Osteoblast (primary cell): ENCODE measurements around the gene ODF2. TPM values are rescaled to one million over a fixed set of nuclear protein-coding genes. Genes with fewer than 3 reads are reported as not detected.
"Not testable (repeated sequence)": the region's sequence is repeated elsewhere in the genome, so short reads cannot be mapped to it uniquely, and the experiment has no call there.

Experiments used
- DNase-seq: peaks from one replicate; pipeline ENCODE4 v3.0.0; 2011; ENCODE audit warnings: low spot score, mixed read lengths; ENCODE audit not compliant: insufficient read length; ENCODE audit errors: missing footprints
- H2AFZ ChIP-seq: 2 replicates; pipeline ENCODE4 v1.6.0; 2011; ENCODE audit warnings: mild to moderate bottlenecking, low read length
- H3K27ac ChIP-seq: 2 replicates; pipeline ENCODE4 v1.5.1; 2011; ENCODE audit warnings: mild to moderate bottlenecking, low read depth, low read length, moderate library complexity
- H3K27me3 ChIP-seq: 2 replicates; pipeline ENCODE4 v1.6.0; 2012; ENCODE audit warnings: mild to moderate bottlenecking, control low read depth, inconsistent platforms, low read length, moderate library complexity; ENCODE audit not compliant: insufficient read depth
- H3K36me3 ChIP-seq: 2 replicates; pipeline ENCODE4 v1.5.1; 2011; ENCODE audit warnings: mild to moderate bottlenecking, low read length, control low read depth, moderate library complexity; ENCODE audit not compliant: insufficient read depth
- H3K4me1 ChIP-seq: 2 replicates; pipeline ENCODE4 v1.5.1; 2011; ENCODE audit warnings: mild to moderate bottlenecking, low read length, control low read depth, moderate library complexity; ENCODE audit not compliant: insufficient read depth
- H3K4me2 ChIP-seq: 2 replicates; pipeline ENCODE4 v1.6.0; 2011; ENCODE audit warnings: mild to moderate bottlenecking, low read length; ENCODE audit not compliant: insufficient read depth
- H3K4me3 ChIP-seq: fragments of 200-600 bp; sonication (generic); 3 replicates; pipeline ENCODE4 v1.5.1; 2012; ENCODE audit warnings: mild to moderate bottlenecking, low read length, inconsistent platforms; ENCODE audit not compliant: insufficient read depth
- H3K79me2 ChIP-seq: 2 replicates; pipeline ENCODE4 v1.6.0; 2012; ENCODE audit warnings: mild to moderate bottlenecking, low read length, control low read depth, inconsistent platforms; ENCODE audit not compliant: insufficient read depth
- H3K9me3 ChIP-seq: 2 replicates; pipeline ENCODE4 v1.5.1; 2011; ENCODE audit warnings: low read depth, low read length, control low read depth
- H4K20me1 ChIP-seq: 2 replicates; pipeline ENCODE4 v1.6.0; 2012; ENCODE audit warnings: mild to moderate bottlenecking, low read length, control low read depth; ENCODE audit not compliant: insufficient read depth
- CTCF ChIP-seq: IDR thresholded peaks from 2 replicates; pipeline ENCODE4 v1.5.1; 2011; ENCODE audit warnings: mild to moderate bottlenecking, low read depth, low read length, moderate library complexity; ENCODE audit errors: extremely low read depth
- total RNA-seq: library from RNA; depleted of rRNA; stranded (reverse); fragments of >200 nt; gene quantifications from 2 replicates; pipeline ENCODE4 v1.2.3, GENCODE V29; 2012

The ODF2 gene
- total RNA-seq, 1 donor, result 26.4 TPM

DNA sequence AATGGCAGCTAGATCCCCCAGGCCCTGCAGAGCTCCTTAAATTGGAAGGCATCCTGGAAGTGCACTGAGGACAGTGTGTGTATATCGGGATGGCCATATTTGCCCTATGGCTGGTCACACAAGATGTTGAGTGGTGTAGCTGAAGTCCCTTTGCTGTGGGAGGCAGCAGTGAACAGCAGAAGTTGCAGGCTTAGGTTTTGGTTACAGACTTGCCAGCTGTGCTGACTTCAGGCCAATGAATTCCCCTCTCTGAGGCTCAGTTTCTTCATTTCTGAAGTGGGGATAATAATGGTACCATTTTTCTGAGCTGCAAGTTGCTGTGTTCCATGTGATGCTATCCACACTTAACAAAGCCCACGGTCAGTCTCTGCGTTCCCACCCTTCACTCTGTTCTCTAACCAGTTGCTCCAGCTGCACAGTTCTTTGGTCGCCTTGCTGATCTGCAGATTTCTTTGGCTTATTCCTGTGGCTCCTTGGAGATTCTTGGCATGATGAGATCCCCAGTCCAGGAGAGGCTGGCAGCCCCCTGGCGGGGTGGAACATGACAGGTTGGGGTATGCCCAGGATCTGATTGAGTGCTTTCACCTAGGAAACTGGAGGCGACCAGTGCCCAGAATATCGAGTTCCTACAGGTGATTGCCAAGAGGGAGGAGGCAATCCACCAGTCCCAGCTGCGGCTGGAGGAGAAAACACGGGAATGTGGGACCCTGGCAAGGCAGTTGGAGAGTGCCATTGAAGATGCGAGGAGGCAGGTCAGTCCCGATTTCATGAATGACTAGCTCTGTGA is 42.2 kb downstream of the ODF2 start:
- H3K4me2 ChIP-seq, result no peak overlapping the region
- no peaks in the 10 kb centered on the region for H3K9me3 ChIP-seq
- H3K36me3 ChIP-seq, result peaks cover 72% of the 10 kb centered on the region
- no peak overlapping the region for H3K27ac ChIP-seq
- H3K79me2 ChIP-seq, result no peaks in the 10 kb centered on the region
- H2AFZ ChIP-seq, result no peak overlapping the region
- no peak overlapping the region for H3K4me3 ChIP-seq
- H3K4me1 ChIP-seq, result no peaks in the 10 kb centered on the region
- H4K20me1 ChIP-seq, result no peaks in the 10 kb centered on the region
- no peak for TF ChIP-seq CTCF
- DNase-seq, result no peak
- H3K27me3 ChIP-seq, result no peaks in the 10 kb centered on the region

GRCh38 chr9:128498911-128499310 is 43.1 kb downstream of the ODF2 start:
- peaks cover 4% of the 10 kb centered on the region for H3K4me1 ChIP-seq
- H3K27me3 ChIP-seq, result no peaks in the 10 kb centered on the region
- no peak for DNase-seq
- no peak overlapping the region for H3K4me3 ChIP-seq
- no peaks in the 10 kb centered on the region for H4K20me1 ChIP-seq
- no peak overlapping the region for H3K4me2 ChIP-seq
- TF ChIP-seq CTCF, result no peak
- no peak overlapping the region for H2AFZ ChIP-seq
- H3K27ac ChIP-seq, result no peak overlapping the region
- H3K79me2 ChIP-seq, result no peaks in the 10 kb centered on the region
- peaks cover 66% of the 10 kb centered on the region for H3K36me3 ChIP-seq
- no peaks in the 10 kb centered on the region for H3K9me3 ChIP-seq

DNA sequence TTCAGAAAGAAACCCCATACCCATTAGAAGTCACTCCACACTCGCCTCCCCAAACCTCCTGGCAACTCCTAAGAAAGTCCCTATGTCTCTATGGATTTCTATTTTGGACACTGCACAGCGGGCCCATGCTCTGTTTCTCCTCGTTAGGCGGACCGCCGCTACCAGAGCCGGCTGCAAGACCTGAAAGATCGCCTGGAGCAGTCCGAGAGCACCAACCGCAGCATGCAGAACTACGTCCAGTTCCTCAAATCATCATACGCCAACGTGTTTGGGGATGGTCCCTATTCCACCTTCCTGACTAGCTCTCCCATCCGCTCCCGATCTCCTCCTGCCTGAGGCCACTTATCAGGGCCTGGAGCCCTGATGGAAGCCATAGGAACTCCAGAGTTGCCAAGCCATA is 44.1 kb downstream of the ODF2 start:
- Histone ChIP-seq H3K36me3 (peaks cover 56% of the 10 kb centered on the region), H3K27ac (no peak overlapping the region), H3K27me3 (no peaks in the 10 kb centered on the region), H3K4me2 (no peak overlapping the region), H2AFZ (no peak overlapping the region), H3K79me2 (peaks cover 4% of the 10 kb centered on the region), H3K4me3 (no peak overlapping the region), H3K9me3 (no peaks in the 10 kb centered on the region), H4K20me1 (no peaks in the 10 kb centered on the region), H3K4me1 (peaks cover 6% of the 10 kb centered on the region)
- no peak for DNase-seq
- TF ChIP-seq CTCF, result no peak

DNA sequence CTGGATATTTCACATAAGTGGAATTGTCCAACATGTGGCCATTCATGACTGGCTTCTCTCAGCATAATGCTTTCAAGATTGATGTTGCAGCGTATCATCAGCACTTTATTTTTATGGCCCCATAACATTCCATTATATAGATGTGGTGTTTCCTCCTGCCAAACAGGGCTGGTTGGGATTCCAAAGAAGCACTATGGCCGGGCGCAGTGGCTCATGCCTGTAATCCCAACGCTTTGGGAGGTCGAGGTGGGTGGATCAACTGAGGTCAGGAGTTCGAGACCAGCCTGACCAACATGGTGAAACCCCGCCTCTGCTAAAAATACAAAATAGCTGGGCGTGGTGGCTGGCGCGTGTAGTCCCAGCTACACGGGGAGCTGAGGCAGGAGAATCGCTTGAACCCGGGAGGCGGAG is 47.6 kb downstream of the ODF2 start:
- Histone ChIP-seq H3K4me3 (peak overlapping the region; percentile 89), H3K36me3 (peaks cover 29% of the 10 kb centered on the region), H3K4me1 (peaks cover 12% of the 10 kb centered on the region), H3K4me2 (peak overlapping the region; percentile 82), H2AFZ (peak overlapping the region; percentile 91), H3K79me2 (peaks cover 27% of the 10 kb centered on the region)
- H3K27me3 ChIP-seq, H3K9me3 ChIP-seq, H4K20me1 ChIP-seq, H3K27ac ChIP-seq: not testable (repeated sequence)
- peak; percentile 79 for DNase-seq
